Breast epithelium (tissue), 3 donors: ENCODE measurements around the gene MEST.

Experiments used
- POLR2A ChIP-seq: fragments of 450-650 bp; IDR thresholded peaks from one replicate; pipeline ENCODE4 v1.6.1; 2016; ENCODE audit warnings: antibody characterized with exemption, mild to moderate bottlenecking, moderate library complexity
- POLR2AphosphoS5 ChIP-seq, 3 donors: sonication (generic); formaldehyde crosslinking; IDR thresholded peaks; one replicate each; pipeline ENCODE4 v1.6.1; 2017; ENCODE audit warnings: antibody characterized with exemption in 3 of 3
- TF ChIP-seq, protein P1 (sequence below), 3 donors: fragments of 450-650 bp; IDR thresholded peaks; one replicate each; pipeline ENCODE4 v1.5.1; 2016 to 2017; ENCODE audit warnings: antibody characterized with exemption in 3 of 3, mild to moderate bottlenecking in 3 of 3, moderate library complexity in 3 of 3

DNA sequence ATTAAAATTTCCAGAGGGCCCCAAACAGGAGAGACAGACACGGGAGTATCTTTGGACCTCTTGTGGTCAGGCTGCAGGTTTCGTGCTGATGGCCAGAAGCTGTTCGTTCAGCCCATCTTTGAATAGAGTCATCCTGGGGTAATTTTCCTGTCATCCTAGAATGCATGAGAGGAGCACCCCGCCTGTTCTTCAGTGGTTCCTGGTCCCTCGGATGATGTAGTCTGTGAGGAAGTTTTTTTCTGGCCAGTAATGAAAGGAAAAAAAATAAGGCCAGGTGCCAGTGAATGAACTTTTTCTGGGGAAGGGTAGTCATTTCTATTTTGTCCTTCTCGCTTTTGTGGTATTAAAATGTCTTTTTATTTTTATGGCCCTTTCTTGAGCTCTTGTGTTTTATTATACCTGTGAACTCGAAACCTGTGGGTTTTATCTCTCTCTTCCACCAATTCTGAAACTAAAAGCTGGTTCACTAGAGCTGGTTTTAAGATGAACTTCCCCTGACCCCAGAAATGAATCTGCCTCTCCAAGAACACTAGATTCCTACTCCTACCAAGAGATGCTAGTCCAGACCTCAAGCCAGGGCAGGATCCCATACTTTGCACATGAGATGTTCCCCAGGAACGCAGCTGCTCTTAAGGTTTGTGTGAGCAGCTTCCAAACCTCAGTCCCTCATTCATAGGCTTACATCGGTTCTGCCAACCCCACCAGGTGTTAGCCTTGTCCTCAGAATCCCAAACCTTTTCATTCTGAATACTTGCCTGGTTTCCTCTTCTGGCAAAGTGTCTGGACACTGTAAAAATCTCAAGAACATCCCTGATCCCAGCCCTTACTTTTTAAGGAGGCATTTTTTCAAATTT is 15.4 kb upstream of the MEST start:
- TF ChIP-seq POLR2A (no peak), POLR2AphosphoS5 (IDR thresholded peaks at IDR 0.05) (no peak)
- TF ChIP-seq, protein P1, sequence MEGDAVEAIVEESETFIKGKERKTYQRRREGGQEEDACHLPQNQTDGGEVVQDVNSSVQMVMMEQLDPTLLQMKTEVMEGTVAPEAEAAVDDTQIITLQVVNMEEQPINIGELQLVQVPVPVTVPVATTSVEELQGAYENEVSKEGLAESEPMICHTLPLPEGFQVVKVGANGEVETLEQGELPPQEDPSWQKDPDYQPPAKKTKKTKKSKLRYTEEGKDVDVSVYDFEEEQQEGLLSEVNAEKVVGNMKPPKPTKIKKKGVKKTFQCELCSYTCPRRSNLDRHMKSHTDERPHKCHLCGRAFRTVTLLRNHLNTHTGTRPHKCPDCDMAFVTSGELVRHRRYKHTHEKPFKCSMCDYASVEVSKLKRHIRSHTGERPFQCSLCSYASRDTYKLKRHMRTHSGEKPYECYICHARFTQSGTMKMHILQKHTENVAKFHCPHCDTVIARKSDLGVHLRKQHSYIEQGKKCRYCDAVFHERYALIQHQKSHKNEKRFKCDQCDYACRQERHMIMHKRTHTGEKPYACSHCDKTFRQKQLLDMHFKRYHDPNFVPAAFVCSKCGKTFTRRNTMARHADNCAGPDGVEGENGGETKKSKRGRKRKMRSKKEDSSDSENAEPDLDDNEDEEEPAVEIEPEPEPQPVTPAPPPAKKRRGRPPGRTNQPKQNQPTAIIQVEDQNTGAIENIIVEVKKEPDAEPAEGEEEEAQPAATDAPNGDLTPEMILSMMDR (IDR thresholded peaks at IDR 0.05), result no peak
